Testis (tissue), 3 donors: ENCODE data around the gene LAMB2. TPM values are rescaled to one million over a fixed set of nuclear protein-coding genes. Genes with fewer than 3 reads are reported as not detected.

Experiments
- DNase-seq: peaks from one replicate; pipeline ENCODE4 v3.0.0-alpha.2; 2019
- H3K27ac ChIP-seq, 2 donors: fragments of 200-600 bp; sonication (generic); one replicate each; pipeline ENCODE4 v1.5.1; 2019
- H3K27me3 ChIP-seq: fragments of 200-600 bp; sonication (generic); one replicate; pipeline ENCODE4 v1.5.1; 2019
- H3K36me3 ChIP-seq: fragments of 200-600 bp; sonication (generic); one replicate; pipeline ENCODE4 v1.5.1; 2017; ENCODE audit warnings: low read depth; ENCODE audit errors: missing control alignments
- H3K4me1 ChIP-seq: fragments of 200-600 bp; sonication (generic); one replicate; pipeline ENCODE4 v1.5.1; 2019
- H3K4me3 ChIP-seq, 2 donors: fragments of 200-600 bp; sonication (generic); one replicate each; pipeline ENCODE4 v1.5.1; 2017 to 2019
- H3K9me3 ChIP-seq: fragments of 200-600 bp; sonication (generic); one replicate; pipeline ENCODE4 v1.5.1; 2017
- CTCF ChIP-seq, 3 experiments: fragments of 450-650 bp in 2 of 3; fragments of 200-600 bp in 1 of 3; sonication (generic) in 1 of 3; IDR thresholded peaks; one replicate each; pipeline ENCODE4 v1.5.1; 2016 to 2019; ENCODE audit warnings: antibody characterized with exemption in 3 of 3, mild to moderate bottlenecking in 2 of 3, moderate library complexity in 1 of 3
- POLR2A ChIP-seq: fragments of 450-650 bp; IDR thresholded peaks from one replicate; pipeline ENCODE4 v1.6.1; 2017; ENCODE audit warnings: antibody characterized with exemption, mild to moderate bottlenecking, moderate library complexity
- WGBS, 2 donors: methylation state at CpG; one replicate each; pipeline ENCODE4 v1.1.5; 2018; 5-methylcytosine and 5-hydroxymethylcytosine counted together
- intact Hi-C: fragments of 100-400 bp; cut with DNase I; formaldehyde crosslinking; loops from one replicate; pipeline ENCODE4 v1.15.1; 2023; ENCODE audit warnings: low total_unique reads
- polyA plus RNA-seq: library from polyadenylated mRNA; stranded (reverse); fragments of 350-450 nt; fragmentation: Illumina TruSeq; extraction: RNeasy Lipid Tissue Mini Kit (QIAGEN cat#74804); gene quantifications from one replicate; pipeline ENCODE4 v1.2.3, GENCODE V29; 2014; ENCODE audit warnings: low read depth, low replicate concordance; ENCODE audit not compliant: insufficient read depth
- total RNA-seq, 2 donors: library from RNA; depleted of rRNA; stranded (reverse); fragments of >200 nt; gene quantifications; one replicate each; pipeline ENCODE4 v1.2.3, GENCODE V29; 2016

Gene LAMB2
- total and polyA plus RNA-seq, 3 donors from 2014 or later: 276 to 503 (median 336) TPM

GRCh38 chr3:49165771-49166751 is 33.2 kb upstream of the LAMB2 start, which contains the start of gene CCDC71:
TSS of gene CCDC71 (minus strand) at chr3:49166331. CDS start at chr3:49164208, 2,123 bp downstream.
- Histone ChIP-seq H3K9me3 (no peaks in the 10 kb centered on the region), H3K27ac (peak within 1 kb of the TSS; percentile 83 to 91), H3K4me3 (peak within 1 kb of the TSS; percentile 91 to 94), H3K36me3 (no peaks in the 10 kb centered on the region), H3K4me1 (peaks cover 22% of the 10 kb centered on the region), H3K27me3 (no peaks in the 10 kb centered on the region)
- intact Hi-C loops: no loop called here
- DNase-seq: peak; percentile 70
- WGBS, 2 donors: 3 to 15% methylated on average over 10 to 52 of the region's 69 CpGs
- TF ChIP-seq POLR2A (no peak), CTCF (IDR thresholded peaks at IDR 0.05) (no peak)

- TF ChIP-seq POLR2A (no peak), CTCF (IDR thresholded peaks at IDR 0.05) (no peak)
- Histone ChIP-seq H3K4me1 (peaks cover 16% of the 10 kb centered on the region), H3K27ac (peak overlapping the region; percentile 83 to 91), H3K4me3 (peak overlapping the region; percentile 91 to 94), H3K36me3 (no peaks in the 10 kb centered on the region), H3K9me3 (no peaks in the 10 kb centered on the region), H3K27me3 (no peaks in the 10 kb centered on the region)
- no peak for DNase-seq
- intact Hi-C loops: no loop called here
- 20% methylated on average over 6 of the region's 6 CpGs for WGBS, 2 donors
Observed at GRCh38 chr3:49164983-49165720, 32.3 kb upstream of the LAMB2 start.

GRCh38 chr3:49163609-49164008 is 30.8 kb upstream of the LAMB2 start:
- intact Hi-C loops: no loop called here
- no peak overlapping the region for H3K4me3 ChIP-seq
- DNase-seq: no peak
- TF ChIP-seq POLR2A (no peak), CTCF (IDR thresholded peaks at IDR 0.05) (no peak)
- peaks cover 16% of the 10 kb centered on the region for H3K4me1 ChIP-seq
- H3K27me3 ChIP-seq: no peaks in the 10 kb centered on the region
- H3K27ac ChIP-seq: no peak overlapping the region
- no peaks in the 10 kb centered on the region for H3K36me3 ChIP-seq
- H3K9me3 ChIP-seq: no peaks in the 10 kb centered on the region
- WGBS, 2 donors: 88 to 94% methylated on average over 6 to 8 of the region's 8 CpGs

- Histone ChIP-seq H3K27ac (no peak overlapping the region), H3K4me1 (peaks cover 16% of the 10 kb centered on the region), H3K4me3 (no peak overlapping the region), H3K36me3 (no peaks in the 10 kb centered on the region), H3K27me3 (no peaks in the 10 kb centered on the region), H3K9me3 (no peaks in the 10 kb centered on the region)
- TF ChIP-seq CTCF (IDR thresholded peaks at IDR 0.05) (no peak), POLR2A (no peak)
- WGBS, 2 donors: 85 to 86% methylated on average over 15 to 21 of the region's 21 CpGs
- DNase-seq: no peak
- intact Hi-C loops: no loop called here
Observed at GRCh38 chr3:49162751-49163419, 30.0 kb upstream of the LAMB2 start.
